CD14-positive monocyte (primary cell): ENCODE results near the gene MAP3K9. TPM values are rescaled to one million over a fixed set of nuclear protein-coding genes. Genes with fewer than 3 reads are reported as not detected.

ENCODE experiments used
- DNase-seq, 3 donors: peaks; one replicate each; pipeline ENCODE4 v3.0.0-alpha.2; 2011 to 2022
- H2AFZ ChIP-seq: 2 replicates; pipeline ENCODE4 v1.6.0; 2012; ENCODE audit warnings: mild to moderate bottlenecking, low read depth, low read length, inconsistent platforms; ENCODE audit not compliant: insufficient read depth, poor library complexity, severe bottlenecking
- H3K27ac ChIP-seq, 2 donors: 1 replicate in 1 of 2; 2 replicates in 1 of 2; pipeline ENCODE4 v1.5.1; 2012 to 2013; ENCODE audit warnings: low read length in 2 of 2, control low read depth in 1 of 2, inconsistent platforms in 1 of 2, low read depth in 1 of 2, mild to moderate bottlenecking in 1 of 2
- H3K27me3 ChIP-seq, 2 donors: one replicate each; pipeline versions ENCODE4 v1.6.0 to v1.6.1; 2011 to 2013; ENCODE audit warnings: low read length in 2 of 2; ENCODE audit not compliant: control insufficient read depth in 2 of 2, insufficient read depth in 2 of 2
- H3K36me3 ChIP-seq, 2 donors: replicated peaks in 1 of 2; 1 replicate in 1 of 2; 2 replicates in 1 of 2; pipeline versions ENCODE4 v1.5.1 to v1.6.1; 2012 to 2013; ENCODE audit warnings: low read length in 2 of 2, control low read depth in 1 of 2, inconsistent platforms in 1 of 2, mild to moderate bottlenecking in 1 of 2; ENCODE audit not compliant: insufficient read depth in 2 of 2, control insufficient read depth in 1 of 2
- H3K4me1 ChIP-seq, 2 donors: 1 replicate in 1 of 2; 2 replicates in 1 of 2; pipeline versions ENCODE4 v1.5.1 to v1.6.1; 2012 to 2013; ENCODE audit warnings: low read length in 2 of 2, control low read depth in 1 of 2, inconsistent platforms in 1 of 2, mild to moderate bottlenecking in 1 of 2, moderate library complexity in 1 of 2; ENCODE audit not compliant: insufficient read depth in 2 of 2, control insufficient read depth in 1 of 2
- H3K4me2 ChIP-seq: replicated peaks from 2 replicates; pipeline ENCODE3; 2012; ENCODE audit warnings: low read length, moderate library complexity, mild to moderate bottlenecking; ENCODE audit not compliant: poor library complexity, severe bottlenecking; ENCODE audit errors: extremely low read depth
- H3K4me3 ChIP-seq, 3 experiments: fragments of 200-600 bp in 1 of 3; sonication (generic) in 1 of 3; replicated peaks in 1 of 3; 1 replicate in 2 of 3; 2 replicates in 1 of 3; pipeline ENCODE4 v1.5.1; 2011 to 2013; ENCODE audit warnings: low read length in 3 of 3, mild to moderate bottlenecking in 3 of 3, control low read depth in 2 of 3, low read depth in 2 of 3, inconsistent platforms in 1 of 3, moderate library complexity in 1 of 3
- H3K79me2 ChIP-seq: 2 replicates; pipeline ENCODE4 v1.6.0; 2012; ENCODE audit warnings: mild to moderate bottlenecking, control low read depth, inconsistent platforms, low read length, moderate library complexity; ENCODE audit not compliant: insufficient read depth
- H3K9ac ChIP-seq: 2 replicates; pipeline ENCODE4 v1.6.0; 2017; ENCODE audit warnings: low read length, mild to moderate bottlenecking; ENCODE audit not compliant: insufficient read depth, poor library complexity, severe bottlenecking
- H3K9me3 ChIP-seq, 2 donors: replicated peaks in 1 of 2; 1 replicate in 1 of 2; 2 replicates in 1 of 2; pipeline versions ENCODE4 v1.5.1 to v1.6.1; 2012 to 2013; ENCODE audit warnings: low read length in 2 of 2, control low read depth in 1 of 2; ENCODE audit not compliant: control insufficient read depth in 1 of 2, insufficient read depth in 1 of 2
- H4K20me1 ChIP-seq: 2 replicates; pipeline ENCODE4 v1.6.0; 2012; ENCODE audit warnings: mild to moderate bottlenecking, low read length, control low read depth, moderate library complexity; ENCODE audit not compliant: insufficient read depth
- H3K27ac Mint-ChIP-seq, 7 donors: one replicate each; pipeline ENCODE4 v1.8.0; 2020; ENCODE audit warnings: mild to moderate bottlenecking in 7 of 7, mixed read lengths in 7 of 7, moderate library complexity in 6 of 7, inconsistent platforms in 2 of 7
- H3K27me3 Mint-ChIP-seq, 3 donors: one replicate each; pipeline ENCODE4 v1.8.0; 2021 to 2022; ENCODE audit warnings: low read depth in 3 of 3, mild to moderate bottlenecking in 3 of 3, mixed read lengths in 3 of 3, moderate library complexity in 3 of 3, inconsistent platforms in 1 of 3
- H3K36me3 Mint-ChIP-seq, 2 donors: one replicate each; pipeline ENCODE4 v1.8.0; 2020; ENCODE audit warnings: mixed read lengths in 2 of 2, inconsistent platforms in 1 of 2, mild to moderate bottlenecking in 1 of 2
- H3K4me1 Mint-ChIP-seq: one replicate; pipeline ENCODE4 v1.8.0; 2020; ENCODE audit warnings: mild to moderate bottlenecking, mixed read lengths
- H3K4me3 Mint-ChIP-seq, 2 donors: one replicate each; pipeline ENCODE4 v1.8.0; 2020; ENCODE audit warnings: mild to moderate bottlenecking in 2 of 2, mixed read lengths in 2 of 2, moderate library complexity in 1 of 2
- H3K9me3 Mint-ChIP-seq, 7 donors: one replicate each; pipeline ENCODE4 v1.8.0; 2020 to 2022; ENCODE audit warnings: mixed read lengths in 7 of 7, mild to moderate bottlenecking in 6 of 7, moderate library complexity in 6 of 7, inconsistent platforms in 2 of 7
- WGBS: methylation state at CpG from one replicate; pipeline ENCODE4 v1.1.5; 2013; ENCODE audit warnings: missing lambda C conversion rate; ENCODE audit not compliant: insufficient coverage; 5-methylcytosine and 5-hydroxymethylcytosine counted together
- intact Hi-C, 2 donors: fragments of 100-400 bp; cut with micrococcal nuclease; formaldehyde crosslinking; loops; one replicate each; pipeline versions ENCODE4 v1.15.0 to v1.15.1; 2023
- polyA plus RNA-seq, 3 donors: library from polyadenylated mRNA; depleted of rRNA in 1 of 3; unstranded in 2 of 3; stranded (reverse) in 1 of 3; fragments of 300-500 nt in 2 of 3; fragments of >200 nt in 1 of 3; fragmentation: Illumina TruSeq in 2 of 3; gene quantifications; 1 replicate in 2 of 3; 2 replicates in 1 of 3; pipeline ENCODE4 v1.2.3, GENCODE V29; 2012 to 2021
- TF ChIP-seq, protein P1 (sequence below): fragments of 200-600 bp; IDR thresholded peaks from one replicate; pipeline ENCODE4 v1.8.0; 2022; ENCODE audit warnings: antibody characterized with exemption, mild to moderate bottlenecking

Gene MAP3K9
- polyA plus RNA-seq, 3 donors = 0.01 TPM; not detected in 2

DNA sequence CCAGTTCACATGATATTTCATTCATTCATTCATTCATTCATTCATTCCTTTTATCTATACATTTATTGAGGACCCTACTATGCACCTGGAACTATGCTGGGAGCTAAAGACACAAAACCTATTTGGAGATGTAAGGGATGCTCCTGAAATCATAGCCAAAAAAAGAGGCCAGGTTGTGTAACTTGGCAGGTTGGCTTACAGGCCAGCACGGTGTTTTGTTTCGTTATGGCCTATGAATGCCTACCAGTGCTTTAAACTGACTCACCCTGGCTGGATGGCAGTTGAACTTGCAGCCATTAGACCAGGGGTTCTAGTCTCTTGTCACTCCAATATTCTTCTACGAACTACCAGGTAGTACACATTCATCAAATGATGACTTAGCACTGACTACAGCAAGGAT is 15.7 kb downstream of the MAP3K9 start:
- H3K9ac ChIP-seq = no peak overlapping the region
- H3K36me3 ChIP-seq = no peaks in the 10 kb centered on the region
- no peak for DNase-seq
- H3K4me1 Mint-ChIP-seq = no peaks in the 10 kb centered on the region
- H2AFZ ChIP-seq = no peak overlapping the region
- intact Hi-C loops = no loop called here
- TF ChIP-seq, protein P1, sequence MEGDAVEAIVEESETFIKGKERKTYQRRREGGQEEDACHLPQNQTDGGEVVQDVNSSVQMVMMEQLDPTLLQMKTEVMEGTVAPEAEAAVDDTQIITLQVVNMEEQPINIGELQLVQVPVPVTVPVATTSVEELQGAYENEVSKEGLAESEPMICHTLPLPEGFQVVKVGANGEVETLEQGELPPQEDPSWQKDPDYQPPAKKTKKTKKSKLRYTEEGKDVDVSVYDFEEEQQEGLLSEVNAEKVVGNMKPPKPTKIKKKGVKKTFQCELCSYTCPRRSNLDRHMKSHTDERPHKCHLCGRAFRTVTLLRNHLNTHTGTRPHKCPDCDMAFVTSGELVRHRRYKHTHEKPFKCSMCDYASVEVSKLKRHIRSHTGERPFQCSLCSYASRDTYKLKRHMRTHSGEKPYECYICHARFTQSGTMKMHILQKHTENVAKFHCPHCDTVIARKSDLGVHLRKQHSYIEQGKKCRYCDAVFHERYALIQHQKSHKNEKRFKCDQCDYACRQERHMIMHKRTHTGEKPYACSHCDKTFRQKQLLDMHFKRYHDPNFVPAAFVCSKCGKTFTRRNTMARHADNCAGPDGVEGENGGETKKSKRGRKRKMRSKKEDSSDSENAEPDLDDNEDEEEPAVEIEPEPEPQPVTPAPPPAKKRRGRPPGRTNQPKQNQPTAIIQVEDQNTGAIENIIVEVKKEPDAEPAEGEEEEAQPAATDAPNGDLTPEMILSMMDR = no peak
- no peaks in the 10 kb centered on the region for H4K20me1 ChIP-seq
- H3K4me3 ChIP-seq = no peak overlapping the region
- no peak overlapping the region for H3K4me2 ChIP-seq
- H3K27me3 ChIP-seq = peaks cover 0 to 8% of the 10 kb centered on the region in 2 donors
- no peak overlapping the region for H3K27ac Mint-ChIP-seq
- H3K9me3 Mint-ChIP-seq = peaks cover 0 to 3% (median 0%) of the 10 kb centered on the region in 7 donors
- no peak overlapping the region for H3K4me3 Mint-ChIP-seq
- H3K9me3 ChIP-seq = no peaks in the 10 kb centered on the region
- 97% methylated on average over 3 of the region's 3 CpGs for WGBS
- no peaks in the 10 kb centered on the region for H3K4me1 ChIP-seq
- peaks cover 0 to 13% (median 2%) of the 10 kb centered on the region in 3 donors for H3K27me3 Mint-ChIP-seq
- H3K79me2 ChIP-seq = no peaks in the 10 kb centered on the region
- H3K36me3 Mint-ChIP-seq = no peaks in the 10 kb centered on the region
- no peak overlapping the region for H3K27ac ChIP-seq

DNA sequence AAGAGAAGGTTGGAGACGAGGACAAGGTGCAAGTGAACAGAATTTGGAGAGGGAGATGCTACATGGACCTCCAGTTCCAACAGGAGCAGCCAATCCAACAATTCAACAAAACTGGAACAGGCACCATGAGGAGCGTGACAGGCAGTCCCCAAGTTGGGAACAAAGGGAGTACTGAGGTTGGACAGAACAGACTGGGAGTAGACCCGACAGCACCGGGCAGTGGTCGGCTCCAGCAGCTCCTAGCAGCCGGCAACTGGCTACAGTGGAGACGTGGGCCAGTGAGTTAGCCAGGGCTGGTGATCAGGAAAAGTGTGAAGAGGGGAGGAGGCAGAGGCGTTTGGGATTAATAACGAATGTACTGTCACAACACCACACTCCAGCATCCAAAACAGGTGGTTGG is 16.4 kb downstream of the MAP3K9 start:
- H3K36me3 Mint-ChIP-seq = no peaks in the 10 kb centered on the region
- peaks cover 0 to 13% (median 2%) of the 10 kb centered on the region in 3 donors for H3K27me3 Mint-ChIP-seq
- no peak overlapping the region for H2AFZ ChIP-seq
- H3K4me2 ChIP-seq = no peak overlapping the region
- no peaks in the 10 kb centered on the region for H3K36me3 ChIP-seq
- H3K4me3 Mint-ChIP-seq = no peak overlapping the region
- H4K20me1 ChIP-seq = no peaks in the 10 kb centered on the region
- TF ChIP-seq, protein P1 = no peak
- peaks cover 0 to 14% of the 10 kb centered on the region in 2 donors for H3K27me3 ChIP-seq
- no peaks in the 10 kb centered on the region for H3K9me3 ChIP-seq
- H3K4me3 ChIP-seq = no peak overlapping the region
- DNase-seq = no peak
- peaks cover 0 to 3% (median 0%) of the 10 kb centered on the region in 7 donors for H3K9me3 Mint-ChIP-seq
- no peaks in the 10 kb centered on the region for H3K4me1 Mint-ChIP-seq
- H3K9ac ChIP-seq = no peak overlapping the region
- WGBS = 75% methylated on average over 4 of the region's 9 CpGs
- H3K79me2 ChIP-seq = no peaks in the 10 kb centered on the region
- H3K27ac ChIP-seq = no peak overlapping the region
- no peaks in the 10 kb centered on the region for H3K4me1 ChIP-seq
- intact Hi-C loops = no loop called here
- peak overlapping the region in 2 of 7 donors; percentile 9 to 56 for H3K27ac Mint-ChIP-seq
